GM19372 (cell line): ENCODE data around the gene OR5H2.

ENCODE experiments used
- ATAC-seq: cut with Tn5 transposase; IDR thresholded peaks from one replicate; pipeline ENCODE4 v1.9.1; 2021; ENCODE audit warnings: mild to moderate bottlenecking, low read depth, moderate library complexity; ENCODE audit not compliant: unreplicated experiment

The OR5H2 gene

GRCh38 chr3:98329392-98330124, 47.3 kb downstream of the OR5H2 start:
- ATAC-seq: peak; percentile 55

DNA sequence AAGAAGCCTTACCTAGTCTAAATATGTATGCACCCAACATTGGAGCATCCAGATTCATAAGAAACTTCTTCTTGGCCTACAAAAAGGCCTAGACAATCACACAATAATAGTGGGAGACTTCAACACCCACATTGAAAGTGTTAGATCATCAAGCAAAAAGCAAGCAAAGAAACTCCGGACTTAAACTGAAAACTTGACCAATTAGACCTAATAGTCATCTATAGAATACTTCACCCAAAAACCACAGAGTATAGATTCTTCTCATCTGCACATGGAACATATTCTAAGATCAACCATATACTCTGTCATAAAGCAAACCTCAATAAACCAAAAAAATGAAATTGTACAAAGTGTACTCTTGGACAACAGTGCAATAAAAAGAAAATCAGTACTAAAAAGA, 49.0 kb downstream of the OR5H2 start:
- no peak for ATAC-seq
